ENCODE data around the gene XRCC4. TPM values are rescaled to one million over a fixed set of nuclear protein-coding genes. Genes with fewer than 3 reads are reported as not detected.
A peak's percentile ranks its signal among the peaks of the same experiment; 100 is the strongest.

XRCC4 gene
- total and polyA plus RNA-seq, 7 experiments from 2014 or later, result 2.9 to 12.2 (median 6.0) TPM

- Mint-ChIP-seq H3K4me3 (no peak overlapping the region), H3K36me3 (no peaks in the 10 kb centered on the region), H3K27me3 (peaks cover 0 to 15% (median 4%) of the 10 kb centered on the region in 5 donors), H3K9me3 (peaks cover 0 to 6% (median 0%) of the 10 kb centered on the region in 11 donors), H3K4me1 (no peaks in the 10 kb centered on the region), H3K27ac (no peak overlapping the region)
- Histone ChIP-seq H3K36me3 (ENCODE audit: control insufficient read depth in 2 of 3, insufficient read depth in 3 of 3, low read length in 3 of 3) (no peaks in the 10 kb centered on the region), H3K4me3 (ENCODE audit: low read length) (no peak overlapping the region), H3K27me3 (ENCODE audit: control insufficient read depth in 2 of 2, insufficient read depth in 2 of 2, low read length in 2 of 2) (no peaks in the 10 kb centered on the region), H3K27ac (ENCODE audit: low read depth, low read length) (no peak overlapping the region), H3K4me1 (ENCODE audit: control insufficient read depth in 2 of 2, insufficient read depth in 2 of 2, low read length in 2 of 2) (no peaks in the 10 kb centered on the region), H3K9me3 (ENCODE audit: control insufficient read depth in 2 of 3, low read length in 3 of 3) (no peaks in the 10 kb centered on the region)
- POLR2A ChIA-PET, result no interaction called here
- intact Hi-C loops (cut with micrococcal nuclease), result no loop called here
- CTCF ChIA-PET, result no interaction called here
- DNase-seq, result no peak
- ATAC-seq, result no peak
These were observed 294.4 kb downstream of the XRCC4 start for GRCh38 chr5:83371726-83372125.

- POLR2A ChIA-PET, result no interaction called here
- Mint-ChIP-seq H3K4me1 (peaks cover 0 to 2% (median 0%) of the 10 kb centered on the region in 7 donors), H3K27me3 (peaks cover 0 to 29% (median 9%) of the 10 kb centered on the region in 5 donors), H3K27ac (no peak overlapping the region), H3K4me3 (no peak overlapping the region), H3K36me3 (no peaks in the 10 kb centered on the region), H3K9me3 (peaks cover 0 to 6% (median 0%) of the 10 kb centered on the region in 11 donors)
- H3K4me3 ChIP-seq (ENCODE audit: low read length), result no peak overlapping the region
- no peak for DNase-seq
- no peak for ATAC-seq
- no peaks in the 10 kb centered on the region for H3K27me3 ChIP-seq (ENCODE audit: control insufficient read depth in 2 of 2, insufficient read depth in 2 of 2, low read length in 2 of 2)
- H3K9me3 ChIP-seq (ENCODE audit: control insufficient read depth in 2 of 3, low read length in 3 of 3), result no peaks in the 10 kb centered on the region
- intact Hi-C loops (cut with micrococcal nuclease), result no loop called here
- no peak overlapping the region for H3K27ac ChIP-seq (ENCODE audit: low read depth, low read length)
- no peaks in the 10 kb centered on the region for H3K4me1 ChIP-seq (ENCODE audit: control insufficient read depth in 2 of 2, insufficient read depth in 2 of 2, low read length in 2 of 2)
- H3K36me3 ChIP-seq (ENCODE audit: control insufficient read depth in 2 of 3, insufficient read depth in 3 of 3, low read length in 3 of 3), result no peaks in the 10 kb centered on the region
- CTCF ChIA-PET, result no interaction called here
These were observed 297.2 kb downstream of the XRCC4 start for GRCh38 chr5:83374547-83374946.

DNA sequence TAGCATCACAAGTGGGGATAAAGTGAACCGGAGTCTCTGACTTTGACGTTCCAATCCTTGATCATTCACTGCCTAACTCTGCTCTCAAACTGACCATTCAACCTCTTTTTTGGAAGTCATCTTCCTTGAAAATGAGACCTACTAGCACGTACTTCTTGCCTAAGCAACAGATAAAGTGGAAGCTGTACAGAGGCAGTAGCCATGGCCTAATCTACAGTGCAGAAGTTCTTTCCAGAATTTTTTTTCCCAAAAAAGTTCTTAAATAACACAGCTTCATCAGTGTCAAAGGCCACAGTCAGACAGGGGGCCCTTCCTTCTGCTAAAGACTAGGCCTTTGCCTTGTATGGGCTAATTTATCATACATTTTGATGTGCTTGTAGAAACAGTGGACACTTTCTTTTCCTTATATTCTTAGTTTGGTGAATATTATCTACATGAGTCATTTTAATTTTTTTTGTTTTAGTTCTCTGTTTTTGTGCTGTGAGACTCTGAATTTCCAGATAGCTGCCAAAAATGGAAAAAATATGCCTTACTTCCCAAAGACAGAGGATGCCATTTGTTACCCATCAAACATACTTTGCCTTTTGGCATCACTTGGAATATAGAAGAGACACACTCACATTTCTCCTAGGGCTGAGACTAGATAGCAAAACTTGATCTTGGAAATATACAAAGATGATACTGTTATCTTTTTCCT is 297.9 kb downstream of the XRCC4 start:
- Mint-ChIP-seq H3K4me1 (peaks cover 0 to 2% (median 0%) of the 10 kb centered on the region in 7 donors), H3K4me3 (no peak overlapping the region), H3K27ac (no peak overlapping the region), H3K9me3 (peaks cover 0 to 6% (median 0%) of the 10 kb centered on the region in 11 donors), H3K36me3 (no peaks in the 10 kb centered on the region), H3K27me3 (peaks cover 0 to 30% (median 9%) of the 10 kb centered on the region in 5 donors)
- H3K4me3 ChIP-seq (ENCODE audit: low read length), result no peak overlapping the region
- intact Hi-C loops (cut with micrococcal nuclease), result no loop called here
- ATAC-seq (no peak), DNase-seq (no peak)
- H3K27me3 ChIP-seq (ENCODE audit: control insufficient read depth in 2 of 2, insufficient read depth in 2 of 2, low read length in 2 of 2), result no peaks in the 10 kb centered on the region
- no peaks in the 10 kb centered on the region for H3K4me1 ChIP-seq (ENCODE audit: control insufficient read depth in 2 of 2, insufficient read depth in 2 of 2, low read length in 2 of 2)
- no peaks in the 10 kb centered on the region for H3K36me3 ChIP-seq (ENCODE audit: control insufficient read depth in 2 of 3, insufficient read depth in 3 of 3, low read length in 3 of 3)
- no peaks in the 10 kb centered on the region for H3K9me3 ChIP-seq (ENCODE audit: control insufficient read depth in 2 of 3, low read length in 3 of 3)
- no peak overlapping the region for H3K27ac ChIP-seq (ENCODE audit: low read depth, low read length)
- ChIA-PET POLR2A (no interaction called here), CTCF (no interaction called here)

- no peaks in the 10 kb centered on the region for H3K27me3 ChIP-seq (ENCODE audit: control insufficient read depth in 2 of 2, insufficient read depth in 2 of 2, low read length in 2 of 2)
- no peak overlapping the region for H3K4me3 Mint-ChIP-seq
- H3K9me3 ChIP-seq (ENCODE audit: control insufficient read depth in 2 of 3, low read length in 3 of 3), result no peaks in the 10 kb centered on the region
- DNase-seq (no peak), ATAC-seq (no peak)
- no peak overlapping the region for H3K27ac ChIP-seq (ENCODE audit: low read depth, low read length)
- ChIA-PET CTCF (no interaction called here), POLR2A (no interaction called here)
- H3K4me1 Mint-ChIP-seq, result peaks cover 0 to 2% (median 0%) of the 10 kb centered on the region in 7 donors
- H3K36me3 Mint-ChIP-seq, result no peaks in the 10 kb centered on the region
- H3K4me3 ChIP-seq (ENCODE audit: low read length), result no peak overlapping the region
- H3K27ac Mint-ChIP-seq, result no peak overlapping the region
- no peaks in the 10 kb centered on the region for H3K36me3 ChIP-seq (ENCODE audit: control insufficient read depth in 2 of 3, insufficient read depth in 3 of 3, low read length in 3 of 3)
- H3K27me3 Mint-ChIP-seq, result peaks cover 0 to 30% (median 5%) of the 10 kb centered on the region in 5 donors
- intact Hi-C loops (cut with micrococcal nuclease), result no loop called here
- H3K4me1 ChIP-seq (ENCODE audit: control insufficient read depth in 2 of 2, insufficient read depth in 2 of 2, low read length in 2 of 2), result no peaks in the 10 kb centered on the region
- H3K9me3 Mint-ChIP-seq, result no peaks in the 10 kb centered on the region
These were observed 299.1 kb downstream of the XRCC4 start for GRCh38 chr5:83376461-83376860.

GRCh38 chr5:83377131-83377865 is 300.0 kb downstream of the XRCC4 start:
- H3K4me1 Mint-ChIP-seq, result peaks cover 0 to 2% (median 0%) of the 10 kb centered on the region in 7 donors
- no peak overlapping the region for H3K27ac Mint-ChIP-seq
- H3K9me3 Mint-ChIP-seq, result peaks cover 0 to 5% (median 0%) of the 10 kb centered on the region in 11 donors
- ChIA-PET POLR2A (no interaction called here), CTCF (interaction anchor here (0.6 kb wide), 1 partner anchor 290 kb away, joined by 3 read pairs; no protein-coding TSS in a partner anchor)
- ATAC-seq (peak; percentile 47), DNase-seq (no peak)
- no peak overlapping the region for H3K27ac ChIP-seq (ENCODE audit: low read depth, low read length)
- H3K36me3 Mint-ChIP-seq, result no peaks in the 10 kb centered on the region
- H3K9me3 ChIP-seq (ENCODE audit: control insufficient read depth in 2 of 3, low read length in 3 of 3), result no peaks in the 10 kb centered on the region
- H3K4me3 Mint-ChIP-seq, result no peak overlapping the region
- no peaks in the 10 kb centered on the region for H3K27me3 ChIP-seq (ENCODE audit: control insufficient read depth in 2 of 2, insufficient read depth in 2 of 2, low read length in 2 of 2)
- intact Hi-C loops (cut with micrococcal nuclease), result no loop called here
- no peak overlapping the region for H3K4me3 ChIP-seq (ENCODE audit: low read length)
- no peaks in the 10 kb centered on the region for H3K36me3 ChIP-seq (ENCODE audit: control insufficient read depth in 2 of 3, insufficient read depth in 3 of 3, low read length in 3 of 3)
- H3K4me1 ChIP-seq (ENCODE audit: control insufficient read depth in 2 of 2, insufficient read depth in 2 of 2, low read length in 2 of 2), result no peaks in the 10 kb centered on the region
- peaks cover 0 to 30% (median 6%) of the 10 kb centered on the region in 5 donors for H3K27me3 Mint-ChIP-seq

DNA sequence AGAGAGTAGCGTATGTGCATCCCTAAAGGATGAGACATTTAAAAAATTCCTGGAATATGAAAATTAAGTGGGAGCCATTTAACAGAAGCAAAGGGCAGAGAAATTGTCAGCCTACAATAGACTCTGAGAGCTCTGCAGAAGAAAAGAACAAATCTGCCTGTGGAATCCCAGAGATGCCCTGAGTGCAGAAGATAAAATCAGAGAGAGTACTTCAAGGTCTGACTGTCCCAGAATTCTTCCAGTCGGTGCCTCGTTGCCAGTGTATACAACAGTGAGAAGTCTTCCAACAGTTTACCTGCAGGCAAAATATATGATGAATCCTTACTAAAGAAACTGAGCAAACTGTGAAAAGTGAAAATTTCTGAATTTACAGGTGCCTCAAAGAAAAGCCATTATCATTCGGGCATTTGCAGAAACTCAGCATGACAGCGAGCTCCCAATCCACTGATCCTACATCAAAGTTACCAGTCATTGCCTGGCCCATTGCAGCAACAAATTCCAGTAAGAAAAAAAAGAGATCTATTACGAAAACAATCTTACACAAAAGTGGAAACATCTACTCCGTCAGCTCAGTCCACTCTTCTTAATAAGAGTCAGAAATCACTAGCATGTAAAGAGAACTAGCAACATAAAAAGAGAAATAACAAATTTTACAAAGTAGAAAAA is 301.4 kb downstream of the XRCC4 start:
- Histone ChIP-seq H3K4me3 (ENCODE audit: low read length) (no peak overlapping the region), H3K4me1 (ENCODE audit: control insufficient read depth in 2 of 2, insufficient read depth in 2 of 2, low read length in 2 of 2) (no peaks in the 10 kb centered on the region), H3K9me3 (ENCODE audit: control insufficient read depth in 2 of 3, low read length in 3 of 3) (no peaks in the 10 kb centered on the region), H3K27me3 (ENCODE audit: control insufficient read depth in 2 of 2, insufficient read depth in 2 of 2, low read length in 2 of 2) (no peaks in the 10 kb centered on the region), H3K27ac (ENCODE audit: low read depth, low read length) (no peak overlapping the region), H3K36me3 (ENCODE audit: control insufficient read depth in 2 of 3, insufficient read depth in 3 of 3, low read length in 3 of 3) (no peaks in the 10 kb centered on the region)
- intact Hi-C loops (cut with micrococcal nuclease), result no loop called here
- Mint-ChIP-seq H3K4me1 (peaks cover 0 to 2% (median 0%) of the 10 kb centered on the region in 7 donors), H3K36me3 (peaks cover 0 to 6% (median 0%) of the 10 kb centered on the region in 5 donors), H3K4me3 (no peak overlapping the region), H3K27me3 (peaks cover 0 to 24% (median 8%) of the 10 kb centered on the region in 5 donors), H3K9me3 (peaks cover 0 to 11% (median 5%) of the 10 kb centered on the region in 11 donors), H3K27ac (no peak overlapping the region)
- POLR2A ChIA-PET, result no interaction called here
- CTCF ChIA-PET, result no interaction called here
- DNase-seq (no peak), ATAC-seq (no peak)
